H1 (cell line): ENCODE measurements around the gene TRPV4. TPM values are rescaled to one million over a fixed set of nuclear protein-coding genes. Genes with fewer than 3 reads are reported as not detected.

Experiments used
- CTCF ChIA-PET: fragments of 300-600 bp; sonication (Branson Sonifier 250); formaldehyde crosslinking; loops from one replicate; lab custom pipeline; 2021; ENCODE audit not compliant: partially characterized antibody; lab: Charles Lee
- POLR2A ChIA-PET: fragments of 300-600 bp; sonication (Branson Sonifier 250); formaldehyde crosslinking; loops from one replicate; lab custom pipeline; 2021; ENCODE audit warnings: inconsistent platforms; ENCODE audit not compliant: partially characterized antibody; lab: Charles Lee
- DNase-seq, 2 experiments: peaks; one replicate each; pipeline versions ENCODE4 v3.0.0 to v3.0.0-alpha.2; 2010 to 2022; ENCODE audit warnings: low spot score in 2 of 2, low read depth in 1 of 2, mixed read lengths in 1 of 2
- FAIRE-seq: peaks from 2 replicates; lab custom pipeline; 2011; peaks lifted over from hg19 to GRCh38; lab: Jason Lieb, UNC
- H2AFZ ChIP-seq: 2 replicates; pipeline ENCODE4 v1.8.1; 2012; ENCODE audit warnings: low read length, inconsistent platforms
- H2AK5ac ChIP-seq: 2 replicates; pipeline ENCODE4 v1.6.1; 2013; ENCODE audit warnings: low read depth, low read length
- H2BK120ac ChIP-seq: replicated peaks from 2 replicates; pipeline ENCODE3; 2013; ENCODE audit warnings: low read depth, low read length, inconsistent platforms
- H2BK12ac ChIP-seq: 2 replicates; pipeline ENCODE4 v1.6.1; 2013; ENCODE audit warnings: low read depth, low read length
- H2BK15ac ChIP-seq: 2 replicates; pipeline ENCODE4 v1.6.1; 2013; ENCODE audit warnings: low read length
- H2BK20ac ChIP-seq: 2 replicates; pipeline ENCODE4 v1.6.1; 2013; ENCODE audit warnings: low read length
- H2BK5ac ChIP-seq: 2 replicates; pipeline ENCODE4 v1.6.1; 2013; ENCODE audit warnings: low read depth, low read length
- H3K14ac ChIP-seq: 2 replicates; pipeline ENCODE4 v1.6.1; 2013; ENCODE audit warnings: inconsistent platforms; ENCODE audit not compliant: insufficient read length
- H3K18ac ChIP-seq: 2 replicates; pipeline ENCODE4 v1.6.1; 2013; ENCODE audit warnings: low read length; ENCODE audit errors: extremely low read depth
- H3K23ac ChIP-seq: 2 replicates; pipeline ENCODE4 v1.6.1; 2013; ENCODE audit warnings: inconsistent platforms; ENCODE audit not compliant: insufficient read length
- H3K23me2 ChIP-seq: 2 replicates; pipeline ENCODE4 v1.6.1; 2013; ENCODE audit warnings: low read depth, low read length
- H3K27ac ChIP-seq: 2 replicates; pipeline ENCODE4 v1.6.1; 2011; ENCODE audit warnings: low read depth, low read length, inconsistent platforms
- H3K27me3 ChIP-seq, 4 experiments: replicated peaks in 1 of 4; 1 replicate in 1 of 4; 2 replicates in 3 of 4; pipeline versions ENCODE4 v1.6.1 to v1.8.1; 2011 to 2013; ENCODE audit warnings: low read length in 3 of 4, mild to moderate bottlenecking in 3 of 4, inconsistent platforms in 2 of 4, mixed read lengths in 2 of 4, moderate library complexity in 1 of 4; ENCODE audit not compliant: control insufficient read depth in 3 of 4, insufficient read depth in 3 of 4; ENCODE audit errors: extremely low read depth in 1 of 4
- H3K36me3 ChIP-seq, 4 experiments: 2 replicates each; pipeline versions ENCODE4 v1.6.1 to v1.8.1; 2011 to 2013; ENCODE audit warnings: mild to moderate bottlenecking in 4 of 4, low read length in 3 of 4, moderate library complexity in 2 of 4, control low read depth in 1 of 4, inconsistent platforms in 1 of 4; ENCODE audit not compliant: insufficient read depth in 4 of 4, control insufficient read depth in 2 of 4
- H3K4ac ChIP-seq: replicated peaks from 2 replicates; pipeline ENCODE3; 2013; ENCODE audit warnings: low read length, low read depth, mixed read lengths, inconsistent platforms; ENCODE audit not compliant: insufficient read length
- H3K4me1 ChIP-seq, 4 experiments: replicated peaks in 1 of 4; 1 replicate in 1 of 4; 2 replicates in 3 of 4; pipeline versions ENCODE4 v1.6.1 to v1.8.1; 2011 to 2013; ENCODE audit warnings: low read length in 3 of 4, inconsistent platforms in 2 of 4, mixed read lengths in 1 of 4; ENCODE audit not compliant: insufficient read depth in 4 of 4, control insufficient read depth in 3 of 4
- H3K4me2 ChIP-seq, 2 experiments: 2 replicates each; pipeline versions ENCODE4 v1.6.1 to v1.8.1; 2011 to 2013; ENCODE audit warnings: low read depth in 2 of 2, low read length in 2 of 2, control low read depth in 1 of 2, inconsistent platforms in 1 of 2, mild to moderate bottlenecking in 1 of 2; ENCODE audit not compliant: insufficient read depth in 1 of 2
- H3K4me3 ChIP-seq, 4 experiments: fragments of 200-600, 300-600 bp in 1 of 4; sonication (generic), shearing (Covaris generic), sonication (Bioruptor Twin) in 1 of 4; 2 replicates each; pipeline versions ENCODE4 v1.5.1 to v1.8.1; 2011 to 2016; ENCODE audit warnings: low read length in 4 of 4, low read depth in 3 of 4, control low read depth in 2 of 4, inconsistent platforms in 2 of 4, mild to moderate bottlenecking in 2 of 4, mixed read lengths in 1 of 4, moderate library complexity in 1 of 4; ENCODE audit not compliant: insufficient read depth in 2 of 4; ENCODE audit errors: extremely low read depth in 1 of 4
- H3K56ac ChIP-seq: replicated peaks from 2 replicates; pipeline ENCODE3; 2013; ENCODE audit warnings: low read depth, mild to moderate bottlenecking, mixed read lengths, low read length, inconsistent platforms; ENCODE audit not compliant: insufficient read length
- H3K79me1 ChIP-seq: 2 replicates; pipeline ENCODE4 v1.6.1; 2013; ENCODE audit warnings: low read depth, low read length, control low read depth
- H3K79me2 ChIP-seq, 2 experiments: 2 replicates each; pipeline versions ENCODE4 v1.6.1 to v1.8.1; 2012 to 2013; ENCODE audit warnings: low read length in 2 of 2, mild to moderate bottlenecking in 2 of 2, inconsistent platforms in 1 of 2; ENCODE audit not compliant: insufficient read depth in 2 of 2, control insufficient read depth in 1 of 2
- H3K9ac ChIP-seq, 4 experiments: replicated peaks in 1 of 4; 1 replicate in 1 of 4; 2 replicates in 3 of 4; pipeline versions ENCODE4 v1.6.1 to v1.8.1; 2011 to 2013; ENCODE audit warnings: low read depth in 3 of 4, low read length in 3 of 4, control low read depth in 2 of 4, mild to moderate bottlenecking in 2 of 4, moderate library complexity in 2 of 4, inconsistent platforms in 1 of 4; ENCODE audit errors: extremely low read depth in 1 of 4
- H3K9me3 ChIP-seq, 2 experiments: 2 replicates each; pipeline versions ENCODE4 v1.6.1 to v1.8.1; 2012 to 2013; ENCODE audit warnings: mild to moderate bottlenecking in 2 of 2, moderate library complexity in 2 of 2, control low read depth in 1 of 2, inconsistent platforms in 1 of 2, low read depth in 1 of 2, low read length in 1 of 2, mixed read lengths in 1 of 2; ENCODE audit not compliant: insufficient read depth in 2 of 2
- H4K20me1 ChIP-seq, 2 experiments: replicated peaks in 1 of 2; 2 replicates each; pipeline versions ENCODE3 to v1.8.1; 2011 to 2013; ENCODE audit warnings: inconsistent platforms in 2 of 2, low read length in 2 of 2, mild to moderate bottlenecking in 1 of 2; ENCODE audit not compliant: insufficient read depth in 2 of 2, control insufficient read depth in 1 of 2
- H4K5ac ChIP-seq: 2 replicates; pipeline ENCODE4 v1.6.1; 2013; ENCODE audit warnings: low read length, low read depth, mixed read lengths, inconsistent platforms; ENCODE audit not compliant: insufficient read length
- H4K8ac ChIP-seq: 2 replicates; pipeline ENCODE4 v1.8.0; 2013; ENCODE audit warnings: mild to moderate bottlenecking, moderate library complexity, low read length, inconsistent platforms; ENCODE audit not compliant: insufficient read depth; ENCODE audit errors: extremely low read depth
- H4K91ac ChIP-seq: replicated peaks from 2 replicates; pipeline ENCODE3; 2013; ENCODE audit warnings: low read length, mixed read lengths, inconsistent platforms; ENCODE audit not compliant: insufficient read length
- WGBS, 2 experiments: shearing (Covaris generic) in 1 of 2; methylation state at CpG; one replicate each; pipeline versions ENCODE4 v1.1.6 to v1.1.7; 2013 to 2015; ENCODE audit warnings: low lambda C conversion rate in 2 of 2, mixed read lengths in 2 of 2, inconsistent platforms in 1 of 2, low coverage in 1 of 2, missing lambda C conversion rate in 1 of 2; ENCODE audit not compliant: insufficient replicate concordance in 2 of 2, insufficient coverage in 1 of 2, insufficient read length in 1 of 2; ENCODE audit errors: extremely low coverage in 1 of 2, missing lambda C conversion rate in 1 of 2; 5-methylcytosine and 5-hydroxymethylcytosine counted together
- polyA plus RNA-seq, 7 experiments: library from polyadenylated mRNA; depleted of rRNA in 3 of 7; stranded (reverse) in 5 of 7; unstranded in 2 of 7; fragments of >200 nt in 5 of 7; fragments of 200-250 nt in 2 of 7; gene quantifications; 1 replicate in 5 of 7; 2 replicates in 1 of 7; 4 replicates in 1 of 7; pipeline versions ENCODE4 v1.2.1 to v1.2.3, GENCODE V29; 2011 to 2013; ENCODE audit warnings: missing spikeins in 2 of 7, mixed read lengths in 2 of 7
- total RNA-seq: library from RNA; stranded (reverse); fragmentation: NEBNext Ultra II Directional; extraction: Animal tissue kit (Norgen Biotek cat#: 25700); gene quantifications from 2 replicates; pipeline ENCODE4 v1.2.1, GENCODE V29; 2021

Gene TRPV4
- total and polyA plus RNA-seq, 2 of the 8 experiments (the other 6 are each of a cell fraction or from before 2014, with no cell fraction given), result 2.1 to 6.2 TPM

GRCh38 chr12:109878247-109878625 is 45.0 kb upstream of the TRPV4 start:
- H3K4me1 ChIP-seq, result peaks cover 11 to 29% (median 14%) of the 10 kb centered on the region in 4 experiments
- no peak for DNase-seq
- no peak overlapping the region for H4K5ac ChIP-seq
- no peak overlapping the region for H3K23ac ChIP-seq
- ChIA-PET CTCF (interaction anchor here (1.1 to 3.3 kb wide), 9 partner anchors 8 to 74 kb away, joined by 3 to 37 read pairs (median 5); no protein-coding TSS in a partner anchor), POLR2A (interaction anchor here (1.4 kb wide), 1 partner anchor 14 kb away, joined by 4 read pairs; no protein-coding TSS in a partner anchor)
- H3K79me1 ChIP-seq, result peaks cover 5% of the 10 kb centered on the region; the same call in 1 of the 2 replicates
- no peak overlapping the region for H3K4me3 ChIP-seq
- no peak overlapping the region for H4K91ac ChIP-seq
- no peak overlapping the region for H2BK15ac ChIP-seq
- no peak overlapping the region for H2BK12ac ChIP-seq
- no peak overlapping the region for H2BK5ac ChIP-seq
- peak overlapping the region in 1 of 2 experiments; percentile 100; a peak in 1 of 4 replicates for H3K4me2 ChIP-seq
- H3K14ac ChIP-seq, result no peak overlapping the region
- no peaks in the 10 kb centered on the region for H3K36me3 ChIP-seq
- H3K56ac ChIP-seq, result no peak overlapping the region
- H3K79me2 ChIP-seq, result peaks cover 0 to 33% of the 10 kb centered on the region in 2 experiments; a peak in 2 of 4 replicates
- peaks cover 0 to 7% of the 10 kb centered on the region in 2 experiments for H4K20me1 ChIP-seq
- H3K23me2 ChIP-seq, result peaks cover 14% of the 10 kb centered on the region
- no peaks in the 10 kb centered on the region for H3K9me3 ChIP-seq
- H4K8ac ChIP-seq, result no peak overlapping the region
- H2BK20ac ChIP-seq, result no peak overlapping the region
- WGBS, 2 experiments, result 76% methylated on average over 3 of the region's 3 CpGs; no CpG with 5 or more reads in 1 of the 2 experiments
- no peaks in the 10 kb centered on the region; a peak in 1 of 7 replicates for H3K27me3 ChIP-seq
- no peak overlapping the region for H3K27ac ChIP-seq
- no peak overlapping the region for H2AFZ ChIP-seq
- FAIRE-seq, result no peak
- no peak overlapping the region; a peak in 1 of 7 replicates for H3K9ac ChIP-seq
- H3K4ac ChIP-seq, result no peak overlapping the region
- no peak overlapping the region for H2AK5ac ChIP-seq
- H3K18ac ChIP-seq, result no peak overlapping the region
- H2BK120ac ChIP-seq, result no peak overlapping the region
